Esophagus squamous epithelium (tissue), 5 donors: ENCODE data around the gene BNIPL. TPM values are rescaled to one million over a fixed set of nuclear protein-coding genes. Genes with fewer than 3 reads are reported as not detected.

Experiments used
- DNase-seq: peaks from one replicate; lab custom pipeline; 2025; lab: John Stamatoyannopoulos, UW
- H3K27ac ChIP-seq, 4 donors: fragments of 200-600 bp; sonication (generic); one replicate each; pipeline ENCODE4 v1.5.1; 2016 to 2019; ENCODE audit warnings: mild to moderate bottlenecking in 1 of 4
- H3K27me3 ChIP-seq, 4 donors: fragments of 200-600 bp; sonication (generic); 1 replicate in 3 of 4; 2 replicates in 1 of 4; pipeline versions ENCODE4 v1.5.1 to v1.6.0; 2017 to 2021; ENCODE audit warnings: antibody characterized with exemption in 1 of 4
- H3K36me3 ChIP-seq, 3 donors: fragments of 200-600 bp; sonication (generic); one replicate each; pipeline ENCODE4 v1.5.1; 2016 to 2019
- H3K4me1 ChIP-seq, 3 donors: fragments of 200-600 bp; sonication (generic); one replicate each; pipeline ENCODE4 v1.5.1; 2017 to 2019
- H3K4me3 ChIP-seq, 4 donors: fragments of 200-600 bp; sonication (generic); 1 replicate in 3 of 4; 2 replicates in 1 of 4; pipeline ENCODE4 v1.5.1; 2016 to 2019; ENCODE audit warnings: mild to moderate bottlenecking in 2 of 4, moderate library complexity in 1 of 4
- H3K9me3 ChIP-seq, 3 donors: fragments of 200-600 bp; sonication (generic); one replicate each; pipeline ENCODE4 v1.5.1; 2016 to 2019
- POLR2A ChIP-seq, 4 donors: fragments of 450-650 bp; IDR thresholded peaks; one replicate each; pipeline ENCODE4 v1.6.1; 2017; ENCODE audit warnings: antibody characterized with exemption in 4 of 4, mild to moderate bottlenecking in 4 of 4, moderate library complexity in 3 of 4
- WGBS, 2 donors: methylation state at CpG; one replicate each; pipeline ENCODE4 v1.1.5; 2018; 5-methylcytosine and 5-hydroxymethylcytosine counted together
- intact Hi-C: fragments of 100-400 bp; cut with DNase I; formaldehyde crosslinking; loops from one replicate; pipeline ENCODE4 v1.15.0; 2022
- total RNA-seq, 4 donors: library from RNA; depleted of rRNA; stranded (reverse); fragments of >200 nt; gene quantifications; one replicate each; pipeline ENCODE4 v1.1.0, GENCODE V29; 2016
- TF ChIP-seq, protein P1 (sequence below), 6 experiments: fragments of 450-650 bp in 4 of 6; fragments of 200-600 bp in 2 of 6; sonication (generic) in 2 of 6; IDR thresholded peaks; one replicate each; pipeline ENCODE4 v1.5.1; 2016 to 2019; ENCODE audit warnings: antibody characterized with exemption in 6 of 6, mild to moderate bottlenecking in 4 of 6, moderate library complexity in 4 of 6
- donor health status: DM: yes; HTN: yes; CAD: no.

The BNIPL gene
- total RNA-seq, 4 donors from 2014 or later, result 52.7 to 168 (median 96.1) TPM

DNA sequence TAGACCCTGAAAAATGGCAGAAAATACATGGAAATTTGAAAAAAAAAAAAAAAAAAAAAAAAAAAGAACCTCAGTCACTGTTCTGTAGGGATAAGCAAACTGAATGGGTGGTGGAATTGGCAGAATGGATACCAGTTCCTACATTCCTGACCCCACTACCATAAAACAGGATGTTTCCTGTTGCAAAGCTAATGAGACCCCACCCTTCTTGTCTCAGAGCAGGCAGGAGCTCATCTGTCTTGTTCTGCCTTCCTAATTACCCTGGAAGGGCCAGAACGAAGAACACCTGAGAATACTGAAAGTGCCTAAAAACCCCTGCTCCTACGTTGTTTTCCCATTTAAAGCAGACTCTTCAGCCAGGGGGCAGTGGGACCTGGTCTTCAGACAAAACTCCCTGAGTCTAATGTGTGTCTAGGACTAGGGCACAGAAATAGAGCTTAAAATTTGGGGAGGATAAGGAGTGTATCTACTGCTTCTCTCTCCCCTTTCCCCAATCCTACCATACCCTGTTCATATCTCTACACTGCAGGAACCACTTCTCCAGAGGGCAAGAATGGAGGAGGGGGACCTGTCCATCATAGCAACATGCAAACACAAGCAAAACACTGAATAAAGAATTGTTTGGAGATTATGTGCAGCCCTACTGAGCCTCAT is 15.1 kb downstream of the BNIPL start:
- intact Hi-C loops, result no loop called here
- TF ChIP-seq, protein P1, sequence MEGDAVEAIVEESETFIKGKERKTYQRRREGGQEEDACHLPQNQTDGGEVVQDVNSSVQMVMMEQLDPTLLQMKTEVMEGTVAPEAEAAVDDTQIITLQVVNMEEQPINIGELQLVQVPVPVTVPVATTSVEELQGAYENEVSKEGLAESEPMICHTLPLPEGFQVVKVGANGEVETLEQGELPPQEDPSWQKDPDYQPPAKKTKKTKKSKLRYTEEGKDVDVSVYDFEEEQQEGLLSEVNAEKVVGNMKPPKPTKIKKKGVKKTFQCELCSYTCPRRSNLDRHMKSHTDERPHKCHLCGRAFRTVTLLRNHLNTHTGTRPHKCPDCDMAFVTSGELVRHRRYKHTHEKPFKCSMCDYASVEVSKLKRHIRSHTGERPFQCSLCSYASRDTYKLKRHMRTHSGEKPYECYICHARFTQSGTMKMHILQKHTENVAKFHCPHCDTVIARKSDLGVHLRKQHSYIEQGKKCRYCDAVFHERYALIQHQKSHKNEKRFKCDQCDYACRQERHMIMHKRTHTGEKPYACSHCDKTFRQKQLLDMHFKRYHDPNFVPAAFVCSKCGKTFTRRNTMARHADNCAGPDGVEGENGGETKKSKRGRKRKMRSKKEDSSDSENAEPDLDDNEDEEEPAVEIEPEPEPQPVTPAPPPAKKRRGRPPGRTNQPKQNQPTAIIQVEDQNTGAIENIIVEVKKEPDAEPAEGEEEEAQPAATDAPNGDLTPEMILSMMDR (IDR thresholded peaks at IDR 0.05), result no peak
- TF ChIP-seq POLR2A (IDR thresholded peaks at IDR 0.05), result no peak
- H3K4me1 ChIP-seq, result peaks cover 31 to 83% (median 35%) of the 10 kb centered on the region in 3 donors
- H3K27ac ChIP-seq, result peak overlapping the region in 2 of 4 donors; percentile 38 to 99
- no peaks in the 10 kb centered on the region for H3K27me3 ChIP-seq
- DNase-seq, result no peak
- no peak overlapping the region for H3K4me3 ChIP-seq
- WGBS, 2 donors, result 73 to 82% methylated on average over 2 of the region's 2 CpGs
- no peaks in the 10 kb centered on the region for H3K9me3 ChIP-seq
- peaks cover 32 to 63% (median 42%) of the 10 kb centered on the region in 3 donors for H3K36me3 ChIP-seq

GRCh38 chr1:151054971-151055547 is 18.7 kb downstream of the BNIPL start:
- intact Hi-C loops, result no loop called here
- no peak for DNase-seq
- peaks cover 32 to 72% (median 42%) of the 10 kb centered on the region in 3 donors for H3K36me3 ChIP-seq

DNA sequence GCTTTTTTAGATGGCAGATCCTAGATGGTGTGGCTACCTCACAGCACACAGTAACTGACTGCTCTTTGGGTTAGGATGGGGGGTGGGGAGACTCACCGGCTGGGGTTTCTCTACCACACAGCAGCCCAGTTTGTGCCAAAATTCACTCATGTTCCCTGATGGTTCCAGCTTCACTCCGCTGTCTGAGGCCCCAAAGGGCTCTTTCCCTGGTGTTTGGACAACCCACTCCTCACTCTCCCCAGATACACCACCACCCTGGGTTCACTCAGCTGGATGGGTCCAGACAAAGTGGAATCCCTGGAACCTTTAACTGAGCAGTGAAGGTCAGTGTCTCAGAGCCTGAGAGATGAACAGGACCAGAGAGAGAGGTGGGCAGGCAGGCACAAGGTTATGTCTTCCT is 19.2 kb downstream of the BNIPL start:
- Histone ChIP-seq H3K27ac (peak overlapping the region; percentile 98 to 99 (median 98)), H3K27me3 (no peaks in the 10 kb centered on the region), H3K4me3 (peak overlapping the region in 3 of 4 donors; percentile 83 to 99 (median 97)), H3K9me3 (no peaks in the 10 kb centered on the region), H3K36me3 (peaks cover 32 to 71% (median 42%) of the 10 kb centered on the region in 3 donors), H3K4me1 (peaks cover 36 to 77% (median 43%) of the 10 kb centered on the region in 3 donors)
- intact Hi-C loops, result no loop called here
- 60 to 67% methylated on average over 1 of the region's 2 CpGs for WGBS, 2 donors
- TF ChIP-seq, protein P1 (IDR thresholded peaks at IDR 0.05), result no peak
- no peak for TF ChIP-seq POLR2A (IDR thresholded peaks at IDR 0.05)
- DNase-seq, result no peak

More at GRCh38 chr1:151054971-151055547, 18.7 kb downstream of the BNIPL start:
- Histone ChIP-seq H3K9me3 (no peaks in the 10 kb centered on the region), H3K4me1 (peaks cover 36 to 74% (median 41%) of the 10 kb centered on the region in 3 donors), H3K27me3 (no peaks in the 10 kb centered on the region), H3K4me3 (peak overlapping the region in 2 of 4 donors; percentile 83 to 97), H3K27ac (peak overlapping the region; percentile 98 to 99 (median 98))
- 82 to 91% methylated on average over 4 of the region's 4 CpGs for WGBS, 2 donors
- TF ChIP-seq, protein P1 (IDR thresholded peaks at IDR 0.05), result no peak
- TF ChIP-seq POLR2A (IDR thresholded peaks at IDR 0.05), result no peak

GRCh38 chr1:151056149-151056548 is 19.8 kb downstream of the BNIPL start:
- no peaks in the 10 kb centered on the region for H3K9me3 ChIP-seq
- peaks cover 36 to 78% (median 46%) of the 10 kb centered on the region in 3 donors for H3K4me1 ChIP-seq
- no peak for DNase-seq
- H3K4me3 ChIP-seq, result peak overlapping the region in 3 of 4 donors; percentile 83 to 99 (median 97)
- peak overlapping the region; percentile 98 to 99 (median 98) for H3K27ac ChIP-seq
- H3K36me3 ChIP-seq, result peaks cover 32 to 66% (median 42%) of the 10 kb centered on the region in 3 donors
- TF ChIP-seq, protein P1 (IDR thresholded peaks at IDR 0.05), result no peak
- peak in 1 of 4 donors; percentile 35 for TF ChIP-seq POLR2A (IDR thresholded peaks at IDR 0.05)
- 35 to 37% methylated on average over 2 of the region's 2 CpGs for WGBS, 2 donors
- H3K27me3 ChIP-seq, result no peaks in the 10 kb centered on the region
- intact Hi-C loops, result no loop called here

DNA sequence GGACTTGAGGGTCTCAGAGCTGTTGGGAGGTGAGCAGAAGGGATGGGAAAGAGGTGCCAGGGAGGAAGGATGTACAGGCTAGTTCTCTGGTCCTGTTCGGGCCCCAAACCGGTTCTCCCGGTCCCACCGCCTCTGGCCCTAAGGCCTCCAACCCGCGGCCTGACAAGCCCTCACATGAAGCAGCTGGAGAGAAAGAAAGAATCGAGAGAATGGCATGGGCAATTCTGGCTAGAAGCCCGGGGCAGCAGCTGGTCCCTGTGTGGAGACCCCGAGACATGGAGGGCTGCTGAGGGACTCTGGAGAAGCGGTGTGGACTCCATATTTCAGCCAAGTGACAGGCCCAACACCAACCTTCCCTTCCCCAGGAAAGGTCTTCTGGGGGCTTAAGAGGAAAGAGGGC is 22.3 kb downstream of the BNIPL start:
- Histone ChIP-seq H3K4me3 (peak overlapping the region; percentile 83 to 99 (median 96)), H3K4me1 (peaks cover 36 to 65% (median 43%) of the 10 kb centered on the region in 3 donors), H3K27ac (peak overlapping the region; percentile 98 to 99 (median 98)), H3K36me3 (peaks cover 21 to 40% (median 21%) of the 10 kb centered on the region in 3 donors), H3K27me3 (no peaks in the 10 kb centered on the region), H3K9me3 (no peaks in the 10 kb centered on the region)
- WGBS, 2 donors, result 0 to 2% methylated on average over 10 of the region's 10 CpGs
- no peak for DNase-seq
- intact Hi-C loops, result no loop called here
- TF ChIP-seq, protein P1 (IDR thresholded peaks at IDR 0.05), result no peak
- no peak for TF ChIP-seq POLR2A (IDR thresholded peaks at IDR 0.05)
